Natural killer cell (primary cell): ENCODE measurements around the gene PTGER3. TPM values are rescaled to one million over a fixed set of nuclear protein-coding genes. Genes with fewer than 3 reads are reported as not detected.
"Not testable (repeated sequence)": the region's sequence is repeated elsewhere in the genome, so short reads cannot be mapped to it uniquely, and the experiment has no call there.

Experiments used
- ATAC-seq, 3 donors: fragments of 150-1000 bp in 2 of 3; fragments of 200-7000 bp in 1 of 3; cut with Tn5 transposase; 1 replicate in 1 of 3; 2 replicates in 2 of 3; pipeline ENCODE4 v1.10.0; 2021; ENCODE audit warnings: mild to moderate bottlenecking in 2 of 3, moderate library complexity in 2 of 3
- DNase-seq, 2 donors: peaks; one replicate each; pipeline versions ENCODE4 v3.0.0 to v3.0.0-alpha.2; 2013 to 2021; ENCODE audit warnings: mixed read lengths in 1 of 2
- H3K27ac ChIP-seq: one replicate; pipeline ENCODE4 v1.5.1; 2013; ENCODE audit warnings: mild to moderate bottlenecking, low read length
- H3K27me3 ChIP-seq: one replicate; pipeline ENCODE4 v1.6.1; 2013; ENCODE audit warnings: low read length; ENCODE audit not compliant: control insufficient read depth, insufficient read depth
- H3K36me3 ChIP-seq: one replicate; pipeline ENCODE4 v1.6.1; 2013; ENCODE audit warnings: low read length; ENCODE audit not compliant: control insufficient read depth, insufficient read depth
- H3K4me1 ChIP-seq: one replicate; pipeline ENCODE4 v1.6.1; 2013; ENCODE audit warnings: low read length; ENCODE audit not compliant: control insufficient read depth, insufficient read depth
- H3K4me3 ChIP-seq: one replicate; pipeline ENCODE4 v1.5.1; 2013; ENCODE audit warnings: low read length
- H3K9me3 ChIP-seq: one replicate; pipeline ENCODE4 v1.6.1; 2013; ENCODE audit warnings: low read length; ENCODE audit not compliant: control insufficient read depth, insufficient read depth
- H3K27ac Mint-ChIP-seq, 2 donors: one replicate each; pipeline ENCODE4 v1.8.0; 2022; ENCODE audit warnings: mild to moderate bottlenecking in 2 of 2, mixed read lengths in 2 of 2, moderate library complexity in 1 of 2
- H3K27me3 Mint-ChIP-seq, 2 donors: one replicate each; pipeline ENCODE4 v1.8.0; 2022; ENCODE audit warnings: low read depth in 2 of 2, mixed read lengths in 2 of 2
- H3K36me3 Mint-ChIP-seq: one replicate; pipeline ENCODE4 v1.8.0; 2022; ENCODE audit warnings: mixed read lengths
- H3K4me1 Mint-ChIP-seq, 2 donors: one replicate each; pipeline ENCODE4 v1.8.0; 2022; ENCODE audit warnings: mixed read lengths in 2 of 2
- H3K4me3 Mint-ChIP-seq: one replicate; pipeline ENCODE4 v1.8.0; 2022; ENCODE audit warnings: mild to moderate bottlenecking, moderate library complexity, mixed read lengths
- H3K9me3 Mint-ChIP-seq, 2 donors: one replicate each; pipeline ENCODE4 v1.8.0; 2022; ENCODE audit warnings: mixed read lengths in 2 of 2
- WGBS: methylation state at CpG from one replicate; pipeline ENCODE4 v1.1.7; 2013; ENCODE audit warnings: missing lambda C conversion rate; ENCODE audit not compliant: insufficient coverage; 5-methylcytosine and 5-hydroxymethylcytosine counted together
- intact Hi-C: fragments of 100-400 bp; cut with micrococcal nuclease; formaldehyde crosslinking; loops from one replicate; pipeline ENCODE4 v1.14.2; 2022
- total RNA-seq, 4 donors: library from RNA; stranded (reverse); fragments of 120-200 nt in 1 of 4; gene quantifications; one replicate each; pipeline versions ENCODE4 v1.2.3 to v1.2.4, GENCODE V29; 2013 to 2022
- TF ChIP-seq, protein P1 (sequence below): fragments of 200-600 bp; IDR thresholded peaks from one replicate; pipeline ENCODE4 v1.8.0; 2022; ENCODE audit warnings: antibody characterized with exemption

Gene PTGER3
- total RNA-seq, 3 donors from 2014 or later (not counting 1 experiment from before 2014, with no cell fraction given), result 0.72 to 21.9 TPM; not detected in 1

DNA sequence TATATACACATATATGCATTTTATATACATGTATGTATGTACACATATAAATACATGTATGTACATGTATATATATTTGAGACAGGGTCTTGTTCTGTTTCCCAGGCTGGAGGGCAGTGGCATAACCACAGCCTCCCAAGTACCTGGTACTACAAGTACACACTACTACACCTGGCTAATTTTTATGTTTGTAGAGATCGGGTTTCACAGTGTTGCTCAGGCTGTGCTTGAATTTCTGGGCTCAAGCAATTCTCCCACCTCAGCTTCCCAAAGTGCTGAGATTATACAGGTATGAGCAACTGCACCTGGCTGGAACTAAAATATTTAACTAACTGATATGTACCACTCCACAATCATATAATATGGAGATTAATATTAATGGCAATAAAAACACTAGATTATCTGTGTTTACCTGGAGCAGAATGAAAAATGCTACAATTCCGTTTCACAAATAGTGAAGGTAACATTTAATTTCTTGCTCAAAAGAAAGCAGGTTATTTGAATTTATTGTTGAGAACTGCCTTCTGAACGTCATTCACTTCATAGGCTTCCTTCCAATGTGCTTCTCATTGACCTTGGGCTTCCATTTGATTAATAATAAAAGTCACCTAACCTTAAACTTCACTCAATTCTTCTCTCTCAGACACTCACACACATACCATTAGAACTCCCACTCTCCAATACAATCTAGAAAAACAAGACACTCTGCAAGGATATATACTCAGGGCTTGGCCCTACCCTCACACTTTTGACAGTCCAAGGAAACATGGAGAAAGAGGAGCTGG, 57.0 kb downstream of the PTGER3 start:
- Mint-ChIP-seq H3K27ac (no peak overlapping the region), H3K4me3 (no peak overlapping the region), H3K27me3 (peaks cover 2 to 16% of the 10 kb centered on the region in 2 donors), H3K4me1 (peaks cover 14% of the 10 kb centered on the region in 2 donors), H3K9me3 (no peaks in the 10 kb centered on the region), H3K36me3 (no peaks in the 10 kb centered on the region)
- Histone ChIP-seq H3K4me1 (peaks cover 4% of the 10 kb centered on the region), H3K4me3 (no peak overlapping the region), H3K27ac (no peak overlapping the region), H3K36me3 (no peaks in the 10 kb centered on the region), H3K27me3 (no peaks in the 10 kb centered on the region), H3K9me3 (no peaks in the 10 kb centered on the region)
- 82% methylated on average over 3 of the region's 3 CpGs for WGBS
- intact Hi-C loops, result no loop called here
- ATAC-seq (no peak), DNase-seq (no peak)
- TF ChIP-seq, protein P1, sequence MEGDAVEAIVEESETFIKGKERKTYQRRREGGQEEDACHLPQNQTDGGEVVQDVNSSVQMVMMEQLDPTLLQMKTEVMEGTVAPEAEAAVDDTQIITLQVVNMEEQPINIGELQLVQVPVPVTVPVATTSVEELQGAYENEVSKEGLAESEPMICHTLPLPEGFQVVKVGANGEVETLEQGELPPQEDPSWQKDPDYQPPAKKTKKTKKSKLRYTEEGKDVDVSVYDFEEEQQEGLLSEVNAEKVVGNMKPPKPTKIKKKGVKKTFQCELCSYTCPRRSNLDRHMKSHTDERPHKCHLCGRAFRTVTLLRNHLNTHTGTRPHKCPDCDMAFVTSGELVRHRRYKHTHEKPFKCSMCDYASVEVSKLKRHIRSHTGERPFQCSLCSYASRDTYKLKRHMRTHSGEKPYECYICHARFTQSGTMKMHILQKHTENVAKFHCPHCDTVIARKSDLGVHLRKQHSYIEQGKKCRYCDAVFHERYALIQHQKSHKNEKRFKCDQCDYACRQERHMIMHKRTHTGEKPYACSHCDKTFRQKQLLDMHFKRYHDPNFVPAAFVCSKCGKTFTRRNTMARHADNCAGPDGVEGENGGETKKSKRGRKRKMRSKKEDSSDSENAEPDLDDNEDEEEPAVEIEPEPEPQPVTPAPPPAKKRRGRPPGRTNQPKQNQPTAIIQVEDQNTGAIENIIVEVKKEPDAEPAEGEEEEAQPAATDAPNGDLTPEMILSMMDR, result no peak

DNA sequence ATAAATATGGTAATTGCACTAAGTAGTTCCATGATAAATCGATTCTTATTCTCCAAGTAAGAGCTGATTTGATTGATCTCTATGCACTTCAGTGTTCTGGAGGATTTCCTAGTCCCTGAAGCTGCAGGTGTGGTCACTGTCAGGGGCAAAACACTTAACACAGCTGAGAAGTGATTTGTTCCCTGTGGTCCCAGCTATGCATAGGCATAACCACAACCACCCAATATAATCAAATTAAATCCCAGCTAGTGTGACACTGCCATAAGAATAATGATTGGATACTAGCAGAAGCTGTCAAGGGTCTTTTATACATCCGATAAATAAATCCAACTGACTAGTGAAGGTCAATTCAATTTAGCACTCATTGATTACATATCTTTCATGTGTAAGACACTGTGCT, 60.1 kb downstream of the PTGER3 start:
- intact Hi-C loops, result no loop called here
- Histone ChIP-seq H3K27me3 (no peaks in the 10 kb centered on the region), H3K4me3 (no peak overlapping the region), H3K9me3 (no peaks in the 10 kb centered on the region), H3K27ac (no peak overlapping the region), H3K4me1 (no peaks in the 10 kb centered on the region), H3K36me3 (no peaks in the 10 kb centered on the region)
- ATAC-seq (no peak), DNase-seq (no peak)
- H3K4me1 Mint-ChIP-seq, result no peaks in the 10 kb centered on the region
- WGBS, result 88% methylated on average over 2 of the region's 2 CpGs
- H3K36me3 Mint-ChIP-seq, result no peaks in the 10 kb centered on the region
- H3K9me3 Mint-ChIP-seq, result no peaks in the 10 kb centered on the region
- TF ChIP-seq, protein P1, result no peak
- H3K27ac Mint-ChIP-seq, result no peak overlapping the region
- H3K4me3 Mint-ChIP-seq, result no peak overlapping the region
- peaks cover 0 to 8% of the 10 kb centered on the region in 2 donors for H3K27me3 Mint-ChIP-seq

DNA sequence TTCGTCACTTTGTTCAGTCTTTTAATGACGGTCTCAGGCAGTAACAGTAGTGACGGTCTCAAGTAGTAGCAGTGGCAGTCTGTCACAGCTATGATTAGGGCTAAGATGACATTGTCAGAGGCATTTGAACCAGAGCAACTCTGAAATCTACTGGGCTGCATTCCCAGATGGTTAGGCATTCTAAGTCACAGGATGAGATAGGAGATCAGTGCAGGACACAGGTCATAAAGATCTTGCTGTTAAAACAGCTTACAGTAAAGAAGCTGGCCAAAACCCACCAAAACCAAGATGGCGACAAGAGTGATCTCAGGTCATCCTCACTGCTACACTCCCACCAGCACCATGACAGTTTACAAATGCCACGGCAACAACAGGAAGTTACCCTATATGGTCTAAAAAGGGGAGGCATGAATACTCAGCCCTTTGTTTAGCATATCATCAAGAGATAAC, 61.8 kb downstream of the PTGER3 start:
- H3K4me3 Mint-ChIP-seq, H3K4me1 Mint-ChIP-seq, H3K27ac ChIP-seq, DNase-seq, intact Hi-C loops, H3K4me1 ChIP-seq, H3K4me3 ChIP-seq, H3K27ac Mint-ChIP-seq, H3K9me3 Mint-ChIP-seq, H3K36me3 ChIP-seq, H3K36me3 Mint-ChIP-seq, H3K27me3 ChIP-seq, ATAC-seq, H3K27me3 Mint-ChIP-seq, H3K9me3 ChIP-seq: not testable (repeated sequence)
- WGBS, result 92% methylated on average over 5 of the region's 5 CpGs

DNA sequence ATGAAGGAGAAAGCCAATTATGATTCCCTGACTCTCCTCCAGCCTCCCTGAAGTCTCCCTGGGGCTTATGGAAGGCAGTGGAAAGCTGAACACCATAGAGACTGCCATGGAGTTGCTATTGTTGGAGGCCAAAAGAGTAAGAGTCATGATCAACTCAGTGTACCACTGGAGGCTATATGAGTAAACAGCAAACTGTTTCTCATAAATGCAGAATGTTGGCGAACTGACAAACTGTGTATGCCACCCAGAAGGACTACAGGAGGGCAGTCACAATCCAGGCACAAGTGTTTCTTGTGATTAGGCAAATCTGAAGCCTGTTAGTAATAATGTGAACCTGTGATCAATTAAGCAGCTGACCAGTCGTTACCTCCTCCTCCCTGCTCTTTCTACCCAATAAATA, 62.3 kb downstream of the PTGER3 start:
- H3K36me3 ChIP-seq, H3K9me3 ChIP-seq, H3K27ac ChIP-seq, H3K4me3 Mint-ChIP-seq, H3K4me1 Mint-ChIP-seq, H3K27me3 ChIP-seq, H3K27ac Mint-ChIP-seq, ATAC-seq, H3K9me3 Mint-ChIP-seq, DNase-seq, H3K4me3 ChIP-seq, intact Hi-C loops, H3K4me1 ChIP-seq, H3K36me3 Mint-ChIP-seq: not testable (repeated sequence)
- H3K27me3 Mint-ChIP-seq, result peaks cover 0 to 14% of the 10 kb centered on the region in 2 donors
- WGBS, result 81% methylated on average over 2 of the region's 2 CpGs
